ENCODE measurements around the gene WBP1.

GRCh38 chr2:74428675-74429074 is 29.6 kb upstream of the WBP1 start:
- TF ChIP-seq CTCF (conservative IDR thresholded peaks at IDR 0.05; ENCODE audit: low read length) (no peak), EZH2phosphoT487 (IDR thresholded peaks at IDR 0.05; ENCODE audit: borderline replicate concordance, low read depth, low read length) (no peak)
